Chondrocyte (in vitro differentiated cells): Measurements from ENCODE around the gene MIEN1. TPM values are rescaled to one million over a fixed set of nuclear protein-coding genes. Genes with fewer than 3 reads are reported as not detected.

ENCODE experiments used
- DNase-seq: peaks from one replicate; pipeline ENCODE4 v3.0.0; 2021; ENCODE audit warnings: mixed read lengths, low spot score
- H3K27ac Mint-ChIP-seq: one replicate; pipeline ENCODE4 v1.8.0; 2021; ENCODE audit warnings: mild to moderate bottlenecking, moderate library complexity, mixed read lengths; ENCODE audit not compliant: unreplicated experiment
- H3K27me3 Mint-ChIP-seq: 2 replicates; pipeline ENCODE4 v1.8.0; 2021; ENCODE audit warnings: low read depth, mixed read lengths
- H3K36me3 Mint-ChIP-seq: 2 replicates; pipeline ENCODE4 v1.8.0; 2021; ENCODE audit warnings: low read depth, mixed read lengths
- H3K4me1 Mint-ChIP-seq: 2 replicates; pipeline ENCODE4 v1.8.0; 2021; ENCODE audit warnings: low read depth, mild to moderate bottlenecking, mixed read lengths
- H3K4me3 Mint-ChIP-seq: one replicate; pipeline ENCODE4 v1.8.0; 2021; ENCODE audit warnings: mild to moderate bottlenecking, moderate library complexity, mixed read lengths; ENCODE audit not compliant: unreplicated experiment
- H3K9me3 Mint-ChIP-seq: 2 replicates; pipeline ENCODE4 v1.8.0; 2021; ENCODE audit warnings: low read depth, mixed read lengths
- microRNA-seq: library from miRNA; unstranded; fragments of <30 nt; microRNA quantifications from one replicate; pipeline ENCODE4 v1.2.0, GENCODE V29; 2020; ENCODE audit warnings: borderline number of aligned reads
- total RNA-seq: library from RNA; stranded (reverse); gene quantifications from 3 replicates; pipeline ENCODE4 v1.2.1, GENCODE V29; 2021
- TF ChIP-seq, protein P1 (sequence below): fragments of 200-600 bp; sonication (generic); IDR thresholded peaks from 2 replicates; pipeline ENCODE4 v1.5.0; 2021; ENCODE audit warnings: antibody characterized with exemption, mild to moderate bottlenecking, moderate library complexity

Gene MIEN1
- total RNA-seq, 1 donor from 2014 or later = 46.5 TPM

DNA sequence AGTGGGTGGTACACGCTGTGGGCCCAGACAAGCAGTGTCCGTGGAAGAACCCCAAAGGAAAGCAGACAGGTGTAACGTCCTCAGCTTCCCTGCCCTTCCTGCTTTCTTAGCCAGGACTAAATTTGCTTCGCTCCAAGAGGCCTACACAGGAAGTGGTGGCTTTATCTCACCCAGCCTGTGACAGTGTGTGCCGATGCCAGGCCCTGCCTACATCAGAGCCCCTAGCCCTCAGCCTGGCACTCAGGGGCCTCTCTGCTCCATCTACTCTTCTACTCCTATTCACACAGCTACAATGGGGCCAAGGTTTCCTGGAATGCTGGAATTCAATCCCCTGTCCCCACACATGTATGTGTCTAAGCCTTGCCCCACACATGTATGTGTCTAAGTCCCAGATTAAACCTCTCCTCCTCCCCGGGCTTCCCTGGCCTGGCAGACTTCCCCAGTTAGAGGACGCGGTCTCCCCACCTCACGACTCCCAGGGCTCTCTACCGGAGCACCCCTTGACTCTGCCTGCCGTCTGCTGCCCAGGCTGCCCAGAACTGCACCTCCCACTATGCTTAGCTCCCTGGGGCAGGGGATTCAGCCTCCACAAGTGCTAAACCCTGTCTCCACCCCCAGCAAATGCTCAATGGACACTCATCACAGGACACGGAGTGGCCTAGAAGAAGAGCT lies 50.7 kb downstream of the MIEN1 start:
- Mint-ChIP-seq H3K36me3 (peaks cover 8% of the 10 kb centered on the region), H3K9me3 (no peaks in the 10 kb centered on the region), H3K27ac (peak overlapping the region; percentile 32), H3K27me3 (no peaks in the 10 kb centered on the region), H3K4me3 (no peak overlapping the region), H3K4me1 (peaks cover 46% of the 10 kb centered on the region)
- DNase-seq = no peak
- TF ChIP-seq, protein P1, sequence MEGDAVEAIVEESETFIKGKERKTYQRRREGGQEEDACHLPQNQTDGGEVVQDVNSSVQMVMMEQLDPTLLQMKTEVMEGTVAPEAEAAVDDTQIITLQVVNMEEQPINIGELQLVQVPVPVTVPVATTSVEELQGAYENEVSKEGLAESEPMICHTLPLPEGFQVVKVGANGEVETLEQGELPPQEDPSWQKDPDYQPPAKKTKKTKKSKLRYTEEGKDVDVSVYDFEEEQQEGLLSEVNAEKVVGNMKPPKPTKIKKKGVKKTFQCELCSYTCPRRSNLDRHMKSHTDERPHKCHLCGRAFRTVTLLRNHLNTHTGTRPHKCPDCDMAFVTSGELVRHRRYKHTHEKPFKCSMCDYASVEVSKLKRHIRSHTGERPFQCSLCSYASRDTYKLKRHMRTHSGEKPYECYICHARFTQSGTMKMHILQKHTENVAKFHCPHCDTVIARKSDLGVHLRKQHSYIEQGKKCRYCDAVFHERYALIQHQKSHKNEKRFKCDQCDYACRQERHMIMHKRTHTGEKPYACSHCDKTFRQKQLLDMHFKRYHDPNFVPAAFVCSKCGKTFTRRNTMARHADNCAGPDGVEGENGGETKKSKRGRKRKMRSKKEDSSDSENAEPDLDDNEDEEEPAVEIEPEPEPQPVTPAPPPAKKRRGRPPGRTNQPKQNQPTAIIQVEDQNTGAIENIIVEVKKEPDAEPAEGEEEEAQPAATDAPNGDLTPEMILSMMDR = no peak

Small RNAs within 50 kb of the gene (microRNA-seq; reads per million reads assigned to microRNA genes)
- 3.3 reads per million for gene MIR4728

Other genes starting within 250 kb of the MIEN1 start
- not detected in 3 replicates for gene NEUROD2, start 122.6 kb downstream of the MIEN1 start, total RNA-seq
- gene PPP1R1B, start 103.6 kb downstream of the MIEN1 start, total RNA-seq = 0.12 to 0.75 TPM in 2 of 3 replicates, not detected in the other
- 39.8 to 49.6 TPM (median 42.3 TPM) in 3 replicates for gene STARD3, start 93.4 kb downstream of the MIEN1 start, total RNA-seq
- 0.64 to 1.3 TPM (median 0.77 TPM) in 3 replicates for gene TCAP, start 65.2 kb downstream of the MIEN1 start, total RNA-seq
- 0.22 to 2.7 TPM (median 0.46 TPM) in 3 replicates for gene PNMT, start 62.1 kb downstream of the MIEN1 start, total RNA-seq
- gene PGAP3, start 42.5 kb downstream of the MIEN1 start, total RNA-seq = 20.2 to 38.1 TPM (median 24.9 TPM) in 3 replicates
- gene ERBB2, start 30.5 kb downstream of the MIEN1 start, total RNA-seq = 86.0 to 94.3 TPM (median 90.5 TPM) in 3 replicates
- 0.46 to 0.68 TPM in 2 of 3 replicates, not detected in the other for gene GRB7, start 7.4 kb upstream of the MIEN1 start, total RNA-seq
- gene IKZF3, start 133.8 kb upstream of the MIEN1 start, total RNA-seq = not detected in 3 replicates
- not detected in 3 replicates for gene ZPBP2, start 137.7 kb upstream of the MIEN1 start, total RNA-seq
- gene GSDMB, start 188.1 kb upstream of the MIEN1 start, total RNA-seq = 6.0 to 8.1 TPM (median 6.8 TPM) in 3 replicates
- 54.9 to 59.9 TPM (median 55.0 TPM) in 3 replicates for gene ORMDL3, start 197.1 kb upstream of the MIEN1 start, total RNA-seq
- not detected in 3 replicates for gene LRRC3C, start 197.2 kb upstream of the MIEN1 start, total RNA-seq
- gene GSDMA, start 232.5 kb upstream of the MIEN1 start, total RNA-seq = not detected in 3 replicates